HG03066 (cell line): Measurements from ENCODE around the gene ZNF709.
"Not testable (repeated sequence)": the region's sequence is repeated elsewhere in the genome, so short reads cannot be mapped to it uniquely, and the experiment has no call there.

Source experiments
- ATAC-seq: cut with Tn5 transposase; IDR thresholded peaks from one replicate; pipeline ENCODE4 v1.9.1; 2021; ENCODE audit warnings: low read depth; ENCODE audit not compliant: unreplicated experiment

Gene ZNF709

DNA sequence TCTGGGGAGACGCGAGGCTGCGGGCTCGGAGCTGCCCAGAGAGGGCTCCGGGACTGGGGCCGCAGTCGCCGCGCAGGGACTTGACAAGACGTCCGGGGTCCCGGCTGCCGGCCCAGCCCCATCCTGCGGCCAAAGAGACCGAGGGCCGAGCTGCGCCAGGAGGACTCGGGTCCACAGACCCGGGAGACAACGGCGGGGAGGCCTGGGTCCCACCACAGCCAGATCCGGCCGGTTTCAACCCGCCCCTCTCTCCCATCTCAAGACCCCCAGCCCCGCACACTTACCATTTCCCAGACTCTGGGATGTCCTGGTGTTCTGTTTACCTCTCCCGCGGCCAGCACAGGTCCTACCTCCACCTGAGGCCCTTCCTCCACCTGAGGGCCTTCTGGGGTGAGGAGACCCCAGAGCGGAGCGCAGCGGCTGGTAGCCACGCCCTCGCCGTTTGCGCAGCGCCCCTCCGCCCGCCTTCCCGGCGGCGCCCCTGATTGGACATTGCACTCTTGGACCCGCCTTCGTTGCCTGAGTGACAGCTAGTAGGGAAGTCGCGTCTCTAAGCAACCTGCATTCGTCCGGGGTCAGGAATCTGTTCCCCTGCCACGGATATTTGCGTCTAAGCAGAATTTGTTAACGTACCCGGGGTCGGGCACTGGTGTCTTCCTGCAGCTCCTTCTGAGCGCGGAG lies at the start of gene ZNF709:
ZNF709 (minus strand) TSS at position 446 of the 681 bp plus-strand sequence; CDS start at position 287, 159 bp downstream.
- ATAC-seq = peak; percentile 93

GRCh38 chr19:12527034-12527836 lies 42.6 kb upstream of the ZNF709 start:
- no peak for ATAC-seq

DNA sequence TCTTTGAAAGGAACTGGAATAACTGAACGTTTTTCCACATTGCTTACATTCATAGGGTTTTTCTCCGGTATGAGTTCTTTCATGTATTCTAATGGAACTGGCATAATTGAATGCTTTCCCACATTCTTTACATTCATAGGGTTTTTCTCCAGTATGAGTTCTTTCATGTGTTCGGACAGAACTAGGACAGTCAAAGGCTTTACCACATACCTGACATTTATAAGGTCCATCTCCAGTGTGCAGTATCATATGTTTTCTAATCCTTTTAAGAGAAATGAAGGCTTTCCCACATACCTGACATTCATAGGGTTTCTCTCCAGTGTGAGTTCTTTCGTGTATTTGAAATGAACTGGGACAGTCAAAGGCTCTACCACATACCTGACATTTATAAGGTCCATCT lies 41.9 kb upstream of the ZNF709 start:
- ATAC-seq = no peak

DNA sequence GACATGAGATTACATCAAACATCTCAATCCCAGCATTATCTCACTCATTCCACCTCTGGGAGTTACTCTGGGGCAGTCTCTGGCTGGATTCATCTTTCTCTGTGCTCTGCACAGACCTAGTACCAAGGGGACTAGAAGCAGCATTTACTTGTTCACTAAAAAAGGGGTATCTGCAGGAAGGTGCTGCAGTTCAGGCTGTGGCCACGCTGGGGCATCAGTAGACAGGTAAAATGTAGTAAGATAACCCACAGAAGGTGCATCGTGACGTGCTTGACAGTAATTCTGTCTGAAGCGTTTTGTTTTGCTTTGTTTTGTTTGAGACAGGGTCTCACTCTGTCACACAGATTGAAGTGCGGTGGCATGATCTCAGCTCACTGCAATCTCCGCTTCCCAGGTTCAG lies 37.4 kb upstream of the ZNF709 start:
- ATAC-seq = no peak

DNA sequence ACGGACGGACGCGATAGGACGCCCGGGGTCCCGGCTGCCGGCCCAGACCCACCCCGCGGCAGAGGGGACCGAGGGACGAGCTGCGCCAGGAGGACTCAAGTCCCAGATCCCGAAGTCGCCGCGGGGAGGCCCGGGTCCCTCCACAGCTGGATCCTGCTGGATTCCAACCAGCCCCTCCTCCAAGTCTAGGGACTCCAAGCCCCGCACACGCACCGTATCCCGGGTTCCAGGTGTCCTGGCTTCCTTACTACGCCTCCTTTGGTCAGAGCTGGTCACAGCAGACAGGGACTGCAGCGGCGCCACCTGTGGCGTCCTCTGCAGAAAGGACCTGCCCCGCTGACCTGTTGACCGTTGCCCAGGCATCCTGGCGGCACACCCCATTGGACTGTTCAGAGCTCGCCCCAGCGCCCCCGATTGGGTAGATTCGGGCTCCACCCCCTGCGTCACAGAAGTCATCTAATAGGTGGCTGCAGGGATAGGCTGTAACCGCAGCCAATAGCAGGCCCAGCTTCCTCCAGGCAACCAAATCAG lies 29.0 kb upstream of the ZNF709 start:
- ATAC-seq = no peak

GRCh38 chr19:12497032-12497431 lies 12.4 kb upstream of the ZNF709 start:
- ATAC-seq = no peak

DNA sequence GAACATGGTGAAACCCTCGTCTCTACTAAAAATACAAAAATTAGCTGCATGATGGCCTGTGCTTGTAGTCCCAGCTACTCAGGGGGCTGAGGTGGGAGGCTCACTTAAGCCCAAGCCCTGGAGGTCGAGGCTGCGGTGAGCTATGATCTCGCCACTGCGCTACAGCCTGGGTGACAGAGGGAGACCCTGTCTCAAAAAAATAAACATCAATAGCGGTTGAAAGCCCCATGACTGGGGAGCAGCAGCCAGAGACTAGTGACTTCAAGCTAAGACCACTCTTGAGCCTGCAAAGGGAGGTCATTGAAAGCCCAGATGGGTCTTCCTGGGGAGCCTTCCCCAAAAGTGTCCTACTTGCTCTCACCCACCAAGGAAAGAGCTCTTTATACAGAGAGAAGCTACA lies 11.9 kb upstream of the ZNF709 start:
- ATAC-seq = no peak

DNA sequence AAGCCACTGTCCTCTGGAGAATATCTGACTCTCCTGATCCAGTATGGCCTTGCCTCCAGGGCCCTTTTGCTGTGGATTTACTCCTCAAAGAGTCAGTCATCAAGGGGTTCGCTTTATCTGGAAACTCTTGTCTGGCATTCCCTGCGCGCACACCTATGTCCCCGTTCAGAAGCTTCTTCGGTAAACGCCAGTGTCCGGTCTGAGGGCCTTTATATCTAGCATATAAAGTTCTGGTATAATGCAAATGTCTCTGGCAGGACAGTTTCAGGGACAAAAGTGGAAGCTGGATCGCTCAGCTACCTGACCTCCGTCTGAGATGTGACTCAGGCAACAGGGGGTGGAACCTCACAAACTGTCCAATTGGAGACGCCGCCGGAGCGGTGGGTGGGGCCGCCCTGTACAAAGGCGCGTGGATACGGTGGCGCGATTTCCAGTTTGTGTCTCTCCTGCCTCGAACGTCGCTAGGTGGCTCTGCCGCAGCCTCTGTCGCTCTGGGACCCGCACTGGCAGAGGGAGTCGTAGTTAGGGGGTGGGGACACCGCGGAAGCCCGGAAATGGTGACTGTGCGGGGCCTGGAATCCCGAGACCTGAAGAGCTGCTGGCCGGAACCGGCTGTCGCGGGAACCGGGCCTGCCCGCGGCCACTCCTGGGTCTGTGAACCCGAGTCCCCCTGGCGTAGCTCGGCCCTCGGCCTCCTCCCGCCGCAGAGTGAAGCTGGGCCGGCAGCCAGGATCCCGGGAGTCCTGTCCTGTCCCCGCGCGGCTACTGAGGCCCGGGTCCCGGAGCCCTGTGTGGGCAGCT lies 10.6 kb upstream of the ZNF709 start:
- ATAC-seq = no peak

- ATAC-seq = no peak
These were observed 9.7 kb upstream of the ZNF709 start for GRCh38 chr19:12494260-12494860.

DNA sequence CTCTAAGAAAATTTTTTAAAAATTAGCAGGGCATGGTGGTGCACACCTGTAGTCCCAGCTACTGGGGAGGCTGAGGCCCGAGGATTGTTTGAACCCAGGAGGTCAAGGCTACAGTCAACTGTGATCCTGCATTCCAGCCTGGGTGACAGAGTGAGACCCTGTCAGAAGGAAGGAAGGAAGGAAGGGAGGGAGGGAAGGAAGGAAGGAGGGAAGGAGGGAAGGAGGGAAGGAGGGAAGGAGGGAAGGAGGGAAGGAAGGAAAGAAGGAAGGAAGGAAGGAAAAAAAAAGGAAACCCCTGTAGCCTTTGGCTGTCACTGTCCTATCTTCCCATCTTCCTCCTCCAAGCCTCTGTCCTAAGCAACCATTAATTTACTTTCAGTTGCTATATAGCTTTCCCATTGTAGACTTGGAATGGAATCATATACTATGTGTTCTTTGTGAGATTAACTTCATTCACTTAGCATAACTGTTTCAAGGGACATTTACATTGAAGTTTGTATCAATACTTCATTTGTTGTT lies 1.7 kb upstream of the ZNF709 start:
- ATAC-seq = not testable (repeated sequence)

DNA sequence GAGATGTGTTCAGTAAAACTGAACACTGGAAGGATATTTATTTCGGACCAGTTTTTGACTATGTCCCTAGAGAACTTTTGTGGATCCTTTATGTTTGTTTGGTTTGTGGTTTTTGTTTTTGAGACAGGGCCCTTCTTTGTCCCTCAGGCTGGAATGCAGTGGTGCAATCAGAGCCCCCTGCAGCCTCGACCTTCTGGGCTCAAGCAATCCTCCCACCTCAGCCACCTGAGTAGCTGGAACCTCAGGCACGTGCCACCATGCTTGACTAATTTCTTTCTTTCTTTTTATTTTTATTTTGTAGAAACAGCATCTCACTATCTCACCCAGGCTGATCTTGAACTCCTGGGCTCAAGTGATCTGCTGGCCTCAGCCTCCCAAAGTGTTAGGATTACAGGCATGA lies 955 bp upstream of the ZNF709 start:
- no peak for ATAC-seq

DNA sequence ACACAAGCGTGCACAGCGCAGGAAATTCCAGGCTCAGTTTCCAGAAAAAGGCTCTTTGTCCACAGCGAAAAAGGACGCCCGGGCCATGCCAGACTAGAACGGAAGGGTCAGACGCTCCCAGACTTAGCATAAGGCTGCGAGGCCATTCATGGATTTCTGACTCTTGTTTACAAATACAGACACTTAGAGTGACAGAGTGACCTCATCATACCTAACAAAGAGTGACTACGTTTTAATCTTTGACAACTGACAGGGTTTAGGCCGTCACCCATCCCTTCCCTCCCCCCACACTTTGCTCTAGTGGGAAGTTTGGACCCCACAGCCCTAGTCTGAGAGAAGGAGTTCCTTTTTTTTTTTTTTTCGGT lies 418 bp upstream of the ZNF709 start:
- no peak for ATAC-seq

DNA sequence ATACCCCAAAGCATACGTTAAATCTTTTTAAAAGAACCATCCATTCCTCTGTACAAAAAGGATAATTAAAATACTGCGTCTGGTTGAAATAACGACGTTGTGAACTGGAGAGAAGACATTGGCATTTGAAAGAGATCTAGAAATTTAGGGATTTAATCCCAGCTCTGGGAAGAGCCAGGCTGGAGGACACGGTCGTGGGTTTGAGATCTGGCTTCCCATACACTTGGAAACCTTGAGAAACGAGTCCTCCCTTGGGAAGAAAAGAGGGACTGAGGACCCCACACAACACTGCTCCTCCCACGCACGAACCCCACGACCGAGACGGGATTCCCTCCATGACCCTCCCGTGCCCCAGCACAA lies 625 bp downstream of the ZNF709 start:
- no peak for ATAC-seq

GRCh38 chr19:12482509-12482886 lies 2.1 kb downstream of the ZNF709 start:
- no peak for ATAC-seq

GRCh38 chr19:12481781-12482508 lies 2.7 kb downstream of the ZNF709 start:
- no peak for ATAC-seq

DNA sequence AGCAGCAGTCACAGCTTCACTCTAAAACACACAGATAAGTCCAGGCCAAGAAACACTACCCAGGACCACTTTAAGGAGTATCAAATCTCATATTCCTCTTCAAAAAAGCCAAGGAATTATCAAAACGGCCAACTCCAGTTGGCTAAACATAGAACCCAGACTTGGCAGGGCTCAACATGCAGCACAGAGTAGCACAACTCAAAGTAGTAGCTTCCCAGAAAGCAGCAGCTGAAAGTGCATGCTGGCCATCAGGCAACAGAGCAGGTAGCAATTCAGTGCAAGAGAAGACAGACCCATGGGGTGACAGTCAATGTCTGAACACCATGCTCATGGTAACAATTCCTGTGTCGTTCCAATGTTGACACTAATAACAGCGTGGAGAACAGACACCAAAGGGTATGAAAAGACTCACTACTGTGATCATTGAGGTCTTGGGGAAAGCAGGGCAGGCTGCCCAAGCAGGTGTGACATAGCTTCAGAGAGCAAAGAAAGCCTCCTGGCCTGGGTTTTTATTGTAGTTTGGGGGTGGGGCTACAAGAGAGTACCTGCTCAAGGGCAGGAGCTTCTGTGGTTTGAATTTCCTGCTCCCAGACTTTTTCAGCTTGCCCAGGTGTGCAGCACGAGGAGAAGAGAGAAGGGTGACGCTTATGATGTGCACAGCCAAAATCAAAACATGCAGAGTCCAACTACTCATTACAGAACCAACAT lies 6.2 kb downstream of the ZNF709 start:
- no peak for ATAC-seq

- ATAC-seq = not testable (repeated sequence)
These were observed 17.0 kb downstream of the ZNF709 start for GRCh38 chr19:12467651-12468050.

GRCh38 chr19:12465211-12465610 lies 19.4 kb downstream of the ZNF709 start:
- no peak for ATAC-seq

- ATAC-seq = no peak
These were observed 19.8 kb downstream of the ZNF709 start for GRCh38 chr19:12464769-12465168.
